Glomerular visceral epithelial cell (primary cell): ENCODE data around the gene WBP2.

ENCODE experiments used
- DNase-seq: peaks from one replicate; pipeline ENCODE4 v3.0.0-alpha.2; 2016; ENCODE audit errors: extremely low spot score

The WBP2 gene

GRCh38 chr17:75828741-75829140 lies 26.4 kb downstream of the WBP2 start:
- DNase-seq, result no peak

GRCh38 chr17:75828076-75828400 lies 27.1 kb downstream of the WBP2 start:
- no peak for DNase-seq

- peak; percentile 44 for DNase-seq
Observed at GRCh38 chr17:75827308-75828075, 27.6 kb downstream of the WBP2 start.

- DNase-seq, result no peak
Observed at GRCh38 chr17:75826561-75827307, 28.4 kb downstream of the WBP2 start.

- no peak for DNase-seq
Observed at GRCh38 chr17:75825748-75826370, 29.3 kb downstream of the WBP2 start.

GRCh38 chr17:75825149-75825552 lies 30.0 kb downstream of the WBP2 start:
- no peak for DNase-seq

- no peak for DNase-seq
Observed at GRCh38 chr17:75824666-75825065, 30.5 kb downstream of the WBP2 start.

- no peak for DNase-seq
Observed at GRCh38 chr17:75824050-75824552, 31.0 kb downstream of the WBP2 start.

GRCh38 chr17:75823257-75824041 lies 31.7 kb downstream of the WBP2 start:
- DNase-seq, result no peak

GRCh38 chr17:75822800-75823166 lies 32.4 kb downstream of the WBP2 start:
- DNase-seq, result no peak

GRCh38 chr17:75822119-75822799 lies 32.9 kb downstream of the WBP2 start:
- no peak for DNase-seq

- no peak for DNase-seq
Observed at GRCh38 chr17:75821552-75821951, 33.6 kb downstream of the WBP2 start.

- no peak for DNase-seq
Observed at GRCh38 chr17:75820094-75821080, 34.7 kb downstream of the WBP2 start.

- no peak for DNase-seq
Observed at GRCh38 chr17:75819678-75820077, 35.5 kb downstream of the WBP2 start.

- no peak for DNase-seq
Observed at GRCh38 chr17:75819116-75819515, 36.0 kb downstream of the WBP2 start.

GRCh38 chr17:75818326-75818885 lies 36.7 kb downstream of the WBP2 start:
- no peak for DNase-seq

GRCh38 chr17:75817571-75817970 lies 37.6 kb downstream of the WBP2 start:
- no peak for DNase-seq

- no peak for DNase-seq
Observed at GRCh38 chr17:75816693-75817092, 38.4 kb downstream of the WBP2 start.

GRCh38 chr17:75815399-75815798 lies 39.7 kb downstream of the WBP2 start:
- DNase-seq, result no peak

- DNase-seq, result peak; percentile 67
Observed at GRCh38 chr17:75814900-75815373, 40.2 kb downstream of the WBP2 start.
